A549 treated with CpdA at 1 μM for 4 hours (cell line): ENCODE measurements around the gene THEMIS. TPM values are rescaled to one million over a fixed set of nuclear protein-coding genes. Genes with fewer than 3 reads are reported as not detected.

ENCODE experiments used
- total RNA-seq: library from RNA; stranded (reverse); fragments of 200-300 nt; extraction: Qiagen RNA extraction; gene quantifications from 5 replicates; pipeline ENCODE4 v1.2.3, GENCODE V29; 2022; ENCODE audit warnings: low read depth

The THEMIS gene, protein sequence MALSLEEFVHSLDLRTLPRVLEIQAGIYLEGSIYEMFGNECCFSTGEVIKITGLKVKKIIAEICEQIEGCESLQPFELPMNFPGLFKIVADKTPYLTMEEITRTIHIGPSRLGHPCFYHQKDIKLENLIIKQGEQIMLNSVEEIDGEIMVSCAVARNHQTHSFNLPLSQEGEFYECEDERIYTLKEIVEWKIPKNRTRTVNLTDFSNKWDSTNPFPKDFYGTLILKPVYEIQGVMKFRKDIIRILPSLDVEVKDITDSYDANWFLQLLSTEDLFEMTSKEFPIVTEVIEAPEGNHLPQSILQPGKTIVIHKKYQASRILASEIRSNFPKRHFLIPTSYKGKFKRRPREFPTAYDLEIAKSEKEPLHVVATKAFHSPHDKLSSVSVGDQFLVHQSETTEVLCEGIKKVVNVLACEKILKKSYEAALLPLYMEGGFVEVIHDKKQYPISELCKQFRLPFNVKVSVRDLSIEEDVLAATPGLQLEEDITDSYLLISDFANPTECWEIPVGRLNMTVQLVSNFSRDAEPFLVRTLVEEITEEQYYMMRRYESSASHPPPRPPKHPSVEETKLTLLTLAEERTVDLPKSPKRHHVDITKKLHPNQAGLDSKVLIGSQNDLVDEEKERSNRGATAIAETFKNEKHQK
- total RNA-seq: not detected in 5 replicates

DNA sequence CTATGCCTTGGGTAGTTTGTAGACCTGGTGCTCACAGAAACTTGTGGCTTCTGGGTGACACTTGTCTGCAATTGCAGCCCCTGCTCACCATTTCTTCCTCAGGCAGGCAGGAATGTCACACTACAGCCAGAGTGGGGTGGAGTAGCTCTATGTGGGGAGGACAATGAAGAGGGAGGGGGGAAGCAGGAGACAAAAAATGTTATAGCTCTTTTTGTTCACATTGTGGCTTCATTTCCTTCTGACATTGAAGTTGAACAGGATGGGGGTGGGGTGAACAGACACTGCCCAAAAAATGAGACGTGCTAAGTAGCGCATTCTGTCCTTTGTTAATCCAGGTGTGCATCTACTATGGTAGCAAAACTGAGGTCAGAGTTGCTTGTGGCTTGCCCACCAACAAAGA lies at the start of gene THEMIS:
Gene THEMIS (minus strand): TSS at position 124 of the 400 bp plus-strand sequence. CDS start 126 bp downstream, outside the sequence.

